ENCODE measurements around the gene ANO1.

- TF ChIP-seq POLR2AphosphoS5 (IDR thresholded peaks at IDR 0.05; ENCODE audit: low read depth, low read length) (no peak), POLR2A (IDR thresholded peaks at IDR 0.05; ENCODE audit: low read depth, low read length) (no peak)
Observed at GRCh38 chr11:70111269-70112016, 33.3 kb downstream of the ANO1 start.

All from GM12891 (cell line).